GM23248 (cell line): ENCODE results near the gene ATP2B3. TPM values are rescaled to one million over a fixed set of nuclear protein-coding genes. Genes with fewer than 3 reads are reported as not detected.
A peak's percentile ranks its signal among the peaks of the same experiment; 100 is the strongest.

Experiments used
- DNase-seq: peaks from one replicate; pipeline ENCODE4 v3.0.0-alpha.2; 2015
- H2AFZ ChIP-seq: fragments of 200-600 bp; sonication (generic); 2 replicates; pipeline ENCODE4 v1.6.1; 2016; ENCODE audit warnings: antibody characterized with exemption
- H3F3A ChIP-seq: fragments of 200-600 bp; sonication (generic); 2 replicates; pipeline ENCODE4 v1.6.1; 2016; ENCODE audit warnings: mild to moderate bottlenecking, antibody characterized with exemption, mixed run types; ENCODE audit not compliant: insufficient read depth
- H3K27ac ChIP-seq: fragments of 200-600 bp; sonication (generic); 2 replicates; pipeline ENCODE4 v1.5.1; 2016; ENCODE audit warnings: mild to moderate bottlenecking
- H3K27me3 ChIP-seq: fragments of 200-600 bp; sonication (generic); replicated peaks from 2 replicates; pipeline ENCODE4 v1.6.1; 2016; ENCODE audit warnings: mild to moderate bottlenecking; ENCODE audit not compliant: insufficient read depth
- H3K36me3 ChIP-seq: fragments of 200-600 bp; sonication (generic); 2 replicates; pipeline ENCODE4 v1.6.1; 2016; ENCODE audit warnings: low read depth, mild to moderate bottlenecking
- H3K4me1 ChIP-seq: fragments of 200-600 bp; sonication (generic); 2 replicates; pipeline ENCODE4 v1.6.1; 2016; ENCODE audit warnings: mild to moderate bottlenecking; ENCODE audit not compliant: insufficient read depth
- H3K4me2 ChIP-seq: fragments of 200-600 bp; sonication (generic); one replicate; pipeline ENCODE4 v1.6.1; 2016; ENCODE audit warnings: mild to moderate bottlenecking; ENCODE audit not compliant: unreplicated experiment
- H3K4me3 ChIP-seq: fragments of 200-600 bp; sonication (generic); 2 replicates; pipeline ENCODE4 v1.5.1; 2016; ENCODE audit warnings: mild to moderate bottlenecking
- H3K79me2 ChIP-seq: fragments of 200-600 bp; sonication (generic); 2 replicates; pipeline ENCODE4 v1.6.1; 2016; ENCODE audit warnings: mild to moderate bottlenecking; ENCODE audit not compliant: insufficient read depth
- H3K9ac ChIP-seq: fragments of 200-600 bp; sonication (generic); 2 replicates; pipeline ENCODE4 v1.6.1; 2016; ENCODE audit warnings: mild to moderate bottlenecking
- H3K9me2 ChIP-seq: fragments of 200-600 bp; sonication (generic); 2 replicates; pipeline ENCODE4 v1.6.1; 2016; ENCODE audit warnings: mixed run types, mild to moderate bottlenecking, moderate library complexity; ENCODE audit not compliant: insufficient read depth
- H3K9me3 ChIP-seq: fragments of 200-600 bp; sonication (generic); one replicate; pipeline ENCODE4 v1.6.1; 2017; ENCODE audit warnings: low read depth
- H4K20me1 ChIP-seq: fragments of 200-600 bp; sonication (generic); 2 replicates; pipeline ENCODE4 v1.6.0; 2016; ENCODE audit not compliant: insufficient read depth
- EZH2 ChIP-seq: fragments of 200-600 bp; sonication (generic); IDR thresholded peaks from 2 replicates; pipeline ENCODE4 v1.6.1; 2018; ENCODE audit warnings: antibody characterized with exemption, mild to moderate bottlenecking; ENCODE audit not compliant: insufficient read depth, poor library complexity, severe bottlenecking
- EZH2phosphoT487 ChIP-seq: fragments of 200-600 bp; sonication (generic); IDR thresholded peaks from 2 replicates; pipeline ENCODE4 v1.6.1; 2018; ENCODE audit warnings: antibody characterized with exemption, moderate library complexity, mild to moderate bottlenecking, low read depth; ENCODE audit not compliant: insufficient read depth
- WGBS, 2 experiments: methylation state at CpG; one replicate each; pipeline ENCODE4 v1.1.6; 2015 to 2017; ENCODE audit warnings: low lambda C conversion rate in 2 of 2, low coverage in 1 of 2; ENCODE audit errors: missing lambda C conversion rate in 2 of 2; 5-methylcytosine and 5-hydroxymethylcytosine counted together
- in situ Hi-C: fragments of 300-500 bp; cut with MboI; formaldehyde crosslinking; loops from 2 replicates; pipeline ENCODE4 v1.15.0; 2020
- polyA plus RNA-seq: library from polyadenylated mRNA; unstranded; fragments of >200 nt; fragmentation: Nextera tagmentation; extraction: Ambion mirVana; gene quantifications from 2 replicates; pipeline ENCODE4 v1.2.1, GENCODE V29; 2016
- total RNA-seq: library from RNA; depleted of rRNA; stranded (reverse); fragments of >200 nt; shearing (Covaris generic); gene quantifications from 2 replicates; pipeline ENCODE4 v1.2.3, GENCODE V29; 2014

ATP2B3 gene
- total and polyA plus RNA-seq, 2 experiments from 2014 or later: not detected

DNA sequence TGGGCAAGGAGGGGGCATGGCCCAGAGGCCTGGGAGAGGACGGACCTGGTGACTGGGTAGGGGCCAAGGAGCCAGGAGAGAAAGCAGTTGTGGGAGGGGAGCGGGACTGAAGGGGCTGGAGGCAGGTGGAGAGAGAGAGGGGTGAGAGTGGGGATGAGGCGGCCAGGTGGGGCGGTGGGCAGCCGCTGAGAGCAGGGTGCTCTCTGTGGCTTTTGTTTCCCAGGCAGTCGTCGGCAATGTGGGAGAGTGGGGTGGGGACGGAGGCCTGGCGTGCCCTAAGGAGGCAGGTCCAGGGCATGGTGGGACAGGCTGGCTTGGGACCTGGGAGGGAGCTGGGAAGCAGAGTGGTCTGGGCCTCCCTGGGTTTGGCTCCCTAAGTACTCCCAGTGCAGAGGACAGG lies 3.2 kb upstream of the ATP2B3 start:
- TF ChIP-seq EZH2phosphoT487: no peak
- TF ChIP-seq EZH2: no peak
- no peak overlapping the region for H3K4me2 ChIP-seq
- DNase-seq: no peak
- no peaks in the 10 kb centered on the region for H3K9me3 ChIP-seq
- 64% methylated on average over 9 of the region's 9 CpGs; no CpG with 5 or more reads in 1 of the 2 experiments for WGBS, 2 experiments
- in situ Hi-C loops: no loop called here
- no peak overlapping the region for H3K9ac ChIP-seq
- H3K9me2 ChIP-seq: no peaks in the 10 kb centered on the region
- no peaks in the 10 kb centered on the region for H3F3A ChIP-seq
- H3K4me1 ChIP-seq: no peaks in the 10 kb centered on the region
- H3K27me3 ChIP-seq: no peaks in the 10 kb centered on the region
- no peak overlapping the region for H2AFZ ChIP-seq
- H3K27ac ChIP-seq: no peak overlapping the region
- H3K79me2 ChIP-seq: no peaks in the 10 kb centered on the region
- H3K4me3 ChIP-seq: no peak overlapping the region
- no peaks in the 10 kb centered on the region for H3K36me3 ChIP-seq
- H4K20me1 ChIP-seq: no peaks in the 10 kb centered on the region

DNA sequence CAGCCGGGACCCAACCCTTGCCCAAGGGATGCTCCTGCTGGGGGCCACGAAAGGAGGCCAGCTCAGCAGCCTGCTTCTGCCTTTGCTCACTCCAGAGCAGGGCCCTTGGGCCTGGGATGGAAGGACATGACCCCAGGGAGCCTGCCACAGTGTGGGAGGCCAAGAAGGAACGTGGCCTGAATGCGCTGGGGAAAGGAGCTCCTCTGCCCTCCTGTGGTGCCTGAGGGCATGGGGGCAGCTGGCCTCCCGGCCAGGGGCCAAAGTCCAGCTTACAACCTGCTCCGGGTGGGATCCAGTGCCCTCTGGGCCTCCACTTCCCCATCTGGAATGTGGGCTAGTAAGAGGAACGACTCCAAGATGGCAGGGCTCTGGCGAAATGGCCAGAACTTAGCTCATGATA lies 2.0 kb upstream of the ATP2B3 start:
- 0 out of 2 replicates have a peak, but pooled peaks cover 5% of the 10 kb centered on the region for H3K4me1 ChIP-seq
- H3F3A ChIP-seq: no peaks in the 10 kb centered on the region
- H3K27me3 ChIP-seq: no peaks in the 10 kb centered on the region
- H4K20me1 ChIP-seq: no peaks in the 10 kb centered on the region
- 29 to 38% methylated on average over 6 to 8 of the region's 8 CpGs for WGBS, 2 experiments
- H3K9me3 ChIP-seq: no peaks in the 10 kb centered on the region
- H3K9ac ChIP-seq: no peak overlapping the region
- DNase-seq: no peak
- no peak overlapping the region for H3K27ac ChIP-seq
- TF ChIP-seq EZH2: no peak
- TF ChIP-seq EZH2phosphoT487: no peak
- no peaks in the 10 kb centered on the region for H3K79me2 ChIP-seq
- no peaks in the 10 kb centered on the region for H3K36me3 ChIP-seq
- no peak overlapping the region for H3K4me3 ChIP-seq
- no peak overlapping the region for H3K4me2 ChIP-seq
- in situ Hi-C loops: no loop called here
- H2AFZ ChIP-seq: no peak overlapping the region
- H3K9me2 ChIP-seq: no peaks in the 10 kb centered on the region

DNA sequence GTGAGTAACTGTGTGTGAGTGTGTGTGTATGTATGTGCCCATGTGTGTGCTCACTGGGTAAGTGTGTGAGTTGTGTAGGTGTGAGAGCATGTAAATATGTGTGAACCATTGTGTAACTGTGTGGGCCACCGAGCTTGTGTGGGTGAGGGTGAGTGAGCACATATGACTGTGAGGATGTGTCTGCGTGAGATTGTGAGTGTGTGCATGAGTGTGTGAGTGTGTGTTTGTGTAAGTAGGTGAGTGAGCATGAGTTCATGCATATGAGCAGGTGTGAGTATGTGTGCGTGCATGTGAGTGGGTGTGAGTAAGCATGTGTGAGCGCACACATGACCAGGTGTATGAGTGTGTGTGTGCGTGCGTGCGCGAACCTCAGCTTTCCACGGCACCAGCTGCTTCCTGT lies 1.4 kb upstream of the ATP2B3 start:
- DNase-seq: no peak
- in situ Hi-C loops: no loop called here
- Histone ChIP-seq H3K27ac (no peak overlapping the region), H3K9me2 (no peaks in the 10 kb centered on the region), H3K27me3 (no peaks in the 10 kb centered on the region), H3K36me3 (no peaks in the 10 kb centered on the region), H3K4me2 (no peak overlapping the region), H3K4me3 (no peak overlapping the region), H3K9me3 (no peaks in the 10 kb centered on the region), H3F3A (0 out of 2 replicates have a peak, but pooled peaks cover 4% of the 10 kb centered on the region), H3K9ac (no peak overlapping the region), H3K4me1 (0 out of 2 replicates have a peak, but pooled peaks cover 9% of the 10 kb centered on the region), H3K79me2 (no peaks in the 10 kb centered on the region), H4K20me1 (no peaks in the 10 kb centered on the region), H2AFZ (no peak overlapping the region)
- WGBS, 2 experiments: 17 to 19% methylated on average over 6 of the region's 9 CpGs
- TF ChIP-seq EZH2phosphoT487: no peak
- no peak for TF ChIP-seq EZH2

DNA sequence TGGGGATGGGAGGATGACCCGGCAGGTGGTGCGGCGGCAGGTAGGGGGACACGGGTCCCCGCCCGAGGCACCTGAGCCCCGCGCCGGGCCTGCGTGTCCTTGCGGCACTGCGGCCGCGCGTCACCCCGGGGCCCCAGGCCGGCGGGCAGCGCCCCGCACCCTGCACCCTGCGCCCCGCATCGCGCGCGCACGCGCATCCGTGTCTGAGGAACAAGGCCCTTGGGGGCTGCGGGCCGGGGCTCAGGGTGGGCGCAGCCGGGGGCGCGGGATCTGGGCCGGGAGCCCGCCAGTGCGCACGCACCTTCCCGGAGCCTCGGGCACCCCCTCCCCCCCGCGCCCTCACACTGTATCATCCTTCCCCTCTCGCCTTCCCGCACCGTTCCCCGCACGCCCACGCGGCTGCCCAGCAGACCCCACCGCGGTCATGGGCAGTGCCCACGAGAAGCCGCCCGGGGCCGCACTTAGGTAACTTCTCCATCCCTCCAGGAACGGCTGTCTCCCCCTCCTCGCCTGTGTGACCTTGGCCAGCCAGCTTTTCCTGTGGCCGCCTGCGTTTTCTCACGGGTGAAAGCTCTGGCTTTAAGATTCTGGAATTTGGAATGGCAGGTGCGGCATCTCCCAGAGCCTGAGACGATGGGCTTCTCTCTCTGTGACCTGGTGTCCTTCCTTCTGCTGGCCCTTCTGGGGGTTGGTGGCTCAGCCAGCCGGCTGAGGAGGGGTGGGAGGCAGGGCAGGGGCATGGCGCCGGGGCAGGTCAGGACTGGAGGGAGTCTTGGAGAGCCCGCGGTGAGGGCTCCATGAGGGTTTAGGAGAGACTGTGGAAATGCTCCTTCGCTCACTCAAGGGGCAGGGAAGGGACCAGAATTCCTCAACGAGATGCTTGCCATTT lies 748 bp downstream of the ATP2B3 start:
- Histone ChIP-seq H3K36me3 (no peaks in the 10 kb centered on the region), H3K27me3 (no peaks in the 10 kb centered on the region), H3K4me2 (no peak overlapping the region), H3K9ac (no peak overlapping the region), H2AFZ (no peak overlapping the region), H3K4me1 (peaks cover 13% of the 10 kb centered on the region; the same call in 1 of the 2 replicates), H3K79me2 (no peaks in the 10 kb centered on the region), H3K27ac (no peak overlapping the region), H3K9me2 (no peaks in the 10 kb centered on the region), H4K20me1 (no peaks in the 10 kb centered on the region), H3F3A (0 out of 2 replicates have a peak, but pooled peaks cover 4% of the 10 kb centered on the region), H3K9me3 (no peaks in the 10 kb centered on the region), H3K4me3 (no peak overlapping the region)
- WGBS, 2 experiments: 1 to 4% methylated on average over 5 to 22 of the region's 70 CpGs
- in situ Hi-C loops: no loop called here
- TF ChIP-seq EZH2phosphoT487 (no peak), EZH2 (peak; percentile 62)
- DNase-seq: no peak
